ENCODE results near the gene ACOT8.
A peak's percentile ranks its signal among the peaks of the same experiment; 100 is the strongest.
"Not testable (repeated sequence)": the region's sequence is repeated elsewhere in the genome, so short reads cannot be mapped to it uniquely, and the experiment has no call there.

The ACOT8 gene

DNA sequence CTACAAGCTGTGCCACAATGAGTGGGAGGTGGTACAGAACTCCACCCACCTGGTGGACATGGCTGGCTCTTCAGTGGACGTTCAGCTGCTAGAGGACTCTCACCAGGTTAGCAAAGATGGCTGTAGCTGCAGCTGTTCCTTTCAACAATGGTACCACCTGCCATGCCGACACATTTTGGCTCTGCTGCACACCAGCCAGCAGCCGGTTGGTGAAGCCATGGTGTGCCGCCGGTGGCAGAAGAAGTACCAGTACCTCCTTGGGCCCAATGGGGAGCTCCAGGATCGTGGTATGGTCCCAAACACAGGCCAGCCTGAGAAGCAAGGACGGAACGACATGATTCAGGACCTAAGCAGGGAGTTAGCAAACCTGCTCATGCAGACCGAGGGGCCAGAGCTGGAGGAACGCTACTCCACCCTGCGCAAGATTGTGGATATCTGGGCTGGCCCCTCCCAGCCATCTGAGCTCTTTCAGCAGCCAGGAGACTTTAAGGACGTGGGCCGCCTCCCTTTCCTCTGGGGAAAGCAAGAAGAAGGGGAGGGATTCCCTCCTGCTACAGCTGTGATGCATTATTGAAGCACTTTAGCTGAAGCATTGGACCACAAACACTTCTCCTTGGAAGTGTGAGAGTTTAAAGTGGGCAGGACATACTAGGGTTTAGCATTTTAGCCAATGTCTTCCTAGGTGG, 21.0 kb upstream of the ACOT8 start:
- TF ChIP-seq POLR2A (IDR thresholded peaks at IDR 0.05; ENCODE audit: low read depth, low read length): no peak
- DNase-seq (ENCODE audit: insufficient read length, low spot score) (no peak), FAIRE-seq (no peak)

DNA sequence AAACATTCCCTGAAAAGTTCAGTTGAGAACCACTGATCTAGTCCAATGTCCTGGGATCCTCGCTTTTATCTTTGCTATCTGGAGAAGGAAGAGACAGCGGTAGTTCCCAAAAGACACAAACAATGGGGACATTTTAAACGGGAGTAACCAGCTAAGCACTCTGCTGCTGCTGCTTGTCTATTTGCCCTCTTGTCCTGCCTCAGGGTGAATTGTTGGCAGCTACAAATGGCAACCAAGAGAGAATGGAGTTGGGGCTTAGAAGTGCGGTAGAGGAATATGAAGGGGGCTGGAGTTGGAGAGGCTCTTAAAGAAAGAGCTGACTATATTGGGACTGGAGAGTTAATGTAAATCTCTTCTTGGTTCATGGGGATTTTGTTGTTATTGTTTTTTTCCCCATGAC, 17.4 kb upstream of the ACOT8 start:
- no peak for FAIRE-seq
- no peak for TF ChIP-seq POLR2A (IDR thresholded peaks at IDR 0.05; ENCODE audit: low read depth, low read length)
- no peak for DNase-seq (ENCODE audit: insufficient read length, low spot score)

DNA sequence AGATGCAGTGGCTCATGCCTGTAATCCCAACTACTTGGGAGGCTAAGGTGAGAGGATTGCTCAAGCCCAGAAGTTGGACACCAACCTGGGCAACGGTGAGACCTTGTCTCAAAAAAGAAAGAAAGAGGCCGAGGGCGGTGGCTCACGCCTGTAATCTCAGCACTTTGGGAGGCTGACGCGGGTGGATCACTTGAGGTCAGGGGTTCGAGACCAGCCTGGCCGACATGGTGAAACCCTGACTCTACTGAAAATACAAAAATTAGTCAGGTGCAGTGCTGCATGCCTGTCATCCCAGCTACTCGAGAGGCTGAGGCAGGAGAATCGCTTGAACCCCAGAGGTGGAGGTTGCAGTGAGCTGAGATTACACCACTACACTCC, 16.9 kb upstream of the ACOT8 start:
- not testable (repeated sequence) for FAIRE-seq; DNase-seq (ENCODE audit: insufficient read length, low spot score)

DNA sequence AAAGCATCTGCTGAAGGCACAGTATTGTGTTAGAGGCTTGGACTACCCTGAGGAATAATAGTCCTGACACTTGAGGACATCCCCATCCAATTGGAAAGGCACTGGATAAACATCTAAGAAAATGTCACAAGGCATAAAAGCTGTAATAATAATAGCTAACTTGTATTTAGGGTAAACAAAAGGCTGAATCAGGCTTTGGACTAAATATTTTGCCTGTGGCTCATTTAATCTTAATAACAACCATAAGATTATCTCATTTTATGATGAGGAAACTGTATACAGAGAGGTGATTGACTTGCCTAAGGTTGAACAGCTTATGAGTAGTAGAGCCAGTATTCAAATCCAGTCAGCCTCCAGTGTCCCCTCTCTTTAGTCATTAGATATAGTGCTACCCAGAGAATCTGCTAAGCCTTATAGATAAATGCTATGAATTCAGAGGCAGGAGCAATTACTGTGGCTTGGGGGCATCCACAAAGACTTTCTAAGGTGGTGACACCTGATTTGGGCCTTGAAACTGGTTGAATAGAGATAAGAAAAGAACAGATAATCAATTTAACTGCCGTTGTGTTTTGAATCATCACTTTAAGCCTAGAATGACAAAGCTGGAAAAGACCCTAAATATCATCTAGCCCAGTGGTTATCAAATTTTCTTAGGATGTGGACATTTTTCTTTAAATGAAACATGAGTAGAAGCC, 16.4 kb upstream of the ACOT8 start:
- FAIRE-seq: no peak
- TF ChIP-seq POLR2A (IDR thresholded peaks at IDR 0.05; ENCODE audit: low read depth, low read length): no peak
- DNase-seq (ENCODE audit: insufficient read length, low spot score): no peak

DNA sequence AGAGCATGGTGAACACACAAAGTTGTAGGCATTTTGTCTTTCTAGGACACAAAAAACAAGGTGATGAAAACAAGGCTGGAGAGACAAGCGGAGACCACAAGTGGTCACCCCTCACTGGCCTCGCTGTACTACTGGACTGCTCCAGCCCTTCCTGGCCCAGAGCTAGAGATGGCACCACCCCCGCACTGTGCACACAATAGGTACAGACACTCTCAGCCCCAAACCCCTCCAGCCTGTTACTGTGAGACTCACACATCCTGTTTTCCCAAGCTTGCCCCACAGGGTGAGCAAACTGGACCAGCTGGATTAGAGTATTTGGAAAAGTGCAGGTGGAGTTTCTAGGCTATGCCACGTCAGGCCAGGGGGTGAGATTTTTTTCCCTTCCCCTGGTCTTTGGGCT, 15.4 kb upstream of the ACOT8 start:
- DNase-seq (ENCODE audit: insufficient read length, low spot score) (no peak), FAIRE-seq (no peak)
- no peak for TF ChIP-seq POLR2A (IDR thresholded peaks at IDR 0.05; ENCODE audit: low read depth, low read length)

DNA sequence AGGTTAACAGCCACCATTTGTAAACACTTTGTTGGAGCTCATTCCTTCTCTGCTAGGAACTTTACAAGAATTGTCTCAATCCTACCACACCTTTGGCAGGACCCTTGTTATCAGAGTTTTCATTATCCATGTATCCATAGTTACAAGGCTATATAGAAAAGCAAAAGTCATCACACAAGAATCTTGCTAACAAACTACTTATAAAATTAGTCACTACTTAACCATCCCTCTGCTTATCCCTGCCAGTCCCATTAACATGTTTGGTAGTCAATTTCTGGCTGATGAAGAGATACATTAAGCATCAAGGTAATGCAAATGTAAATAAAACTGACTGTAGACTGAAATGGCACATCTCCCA, 10.6 kb upstream of the ACOT8 start:
- no peak for TF ChIP-seq POLR2A (IDR thresholded peaks at IDR 0.05; ENCODE audit: low read depth, low read length)
- peak; percentile 39 for DNase-seq (ENCODE audit: insufficient read length, low spot score)
- FAIRE-seq: peak; percentile 36

DNA sequence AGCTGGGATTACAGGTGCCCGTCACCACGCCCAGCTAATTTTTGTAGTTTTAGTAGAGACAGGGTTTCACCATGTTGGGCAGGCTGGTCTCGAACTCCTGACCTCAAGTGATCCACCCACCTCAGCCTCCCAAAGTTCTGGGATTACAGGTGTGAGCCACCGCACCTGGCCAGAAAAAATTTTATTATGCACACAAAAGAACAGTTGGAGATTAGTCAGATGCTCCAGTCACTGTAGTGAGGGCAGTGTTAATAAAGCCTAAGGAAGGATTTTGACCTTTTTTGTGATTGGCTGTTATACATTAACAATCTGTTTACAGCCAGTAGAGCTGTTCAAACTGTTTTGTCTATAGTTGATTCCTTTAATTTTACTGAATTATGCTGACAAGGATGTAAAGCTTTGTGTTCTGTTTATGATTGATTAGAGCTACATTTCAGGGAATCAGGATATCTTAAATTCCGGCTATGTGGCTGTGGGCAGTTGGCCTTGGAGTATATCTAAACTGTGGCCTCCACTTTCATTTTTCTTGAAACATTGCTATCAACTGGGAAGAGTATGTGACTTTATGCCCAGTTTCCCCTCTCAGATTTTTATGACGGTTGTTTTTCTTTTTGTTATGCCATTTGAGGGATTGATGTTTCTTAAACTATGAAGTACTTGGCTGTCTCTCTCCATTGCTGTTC, 10.1 kb upstream of the ACOT8 start:
- FAIRE-seq: no peak
- DNase-seq (ENCODE audit: insufficient read length, low spot score): no peak
- no peak for TF ChIP-seq POLR2A (IDR thresholded peaks at IDR 0.05; ENCODE audit: low read depth, low read length)

DNA sequence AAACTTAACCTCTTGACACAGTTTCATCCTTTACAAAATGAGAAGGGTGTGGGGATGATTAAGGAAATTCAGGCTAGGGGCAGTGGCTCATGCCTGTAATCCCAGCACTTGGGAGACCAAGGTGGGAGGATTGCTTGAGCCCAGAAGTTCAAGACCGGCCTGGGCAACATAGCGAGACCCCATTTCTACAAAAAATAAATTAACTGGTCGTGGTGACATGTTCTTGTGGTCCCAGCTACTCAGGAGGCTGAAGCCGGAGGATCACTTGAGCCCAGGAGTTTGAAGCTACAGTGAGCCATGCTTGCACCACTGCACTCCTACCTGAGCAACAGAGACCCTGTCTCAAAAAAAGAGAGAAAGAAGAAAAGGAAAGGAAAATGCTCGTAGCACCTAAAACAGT, 9.3 kb upstream of the ACOT8 start:
- no peak for DNase-seq (ENCODE audit: insufficient read length, low spot score)
- FAIRE-seq: no peak
- no peak for TF ChIP-seq POLR2A (IDR thresholded peaks at IDR 0.05; ENCODE audit: low read depth, low read length)

DNA sequence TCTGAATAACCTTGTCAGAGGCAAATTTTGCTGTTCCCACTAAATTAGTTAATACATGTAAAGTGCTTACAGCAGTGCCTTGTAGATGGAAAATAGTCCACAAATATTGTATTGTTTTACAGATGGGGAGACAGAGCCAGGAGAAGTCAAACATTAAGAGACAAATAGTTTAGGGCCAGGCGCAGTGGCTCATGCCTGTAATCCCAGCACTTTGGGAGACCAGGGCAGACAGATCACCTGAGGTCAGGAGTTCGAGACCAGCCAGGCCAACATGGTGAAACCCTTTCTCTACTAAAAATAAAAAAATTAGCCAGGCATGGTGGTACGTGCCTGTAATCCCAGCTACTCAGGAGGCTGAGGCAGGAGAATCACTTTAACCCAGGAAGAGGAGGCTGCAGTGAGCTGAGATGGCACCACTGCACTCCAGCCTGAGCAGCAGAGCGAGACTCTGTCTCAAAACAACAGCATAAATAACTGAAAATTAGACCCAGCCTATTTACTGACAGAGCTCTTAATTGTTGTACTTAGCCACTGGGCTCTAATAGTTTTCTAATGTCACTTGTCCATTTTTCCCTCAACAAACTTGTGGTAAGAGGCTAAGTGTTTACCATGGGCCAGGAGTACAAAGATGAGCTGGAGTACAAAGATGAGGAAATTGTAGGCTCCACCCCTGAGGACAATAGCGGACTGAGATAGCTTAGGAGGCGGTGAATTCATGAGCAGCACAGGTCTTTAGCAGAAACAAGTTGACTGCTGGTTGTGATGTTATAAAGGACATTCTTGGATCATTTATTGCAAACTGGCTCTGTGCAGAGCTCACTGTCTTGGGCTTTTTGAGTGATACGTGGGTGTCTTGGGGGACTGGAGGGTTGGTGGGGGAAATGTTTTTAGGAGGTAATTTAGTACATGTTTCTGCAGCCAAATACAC, 6.6 kb upstream of the ACOT8 start:
- DNase-seq (ENCODE audit: insufficient read length, low spot score) (no peak), FAIRE-seq (no peak)
- no peak for TF ChIP-seq POLR2A (IDR thresholded peaks at IDR 0.05; ENCODE audit: low read depth, low read length)

DNA sequence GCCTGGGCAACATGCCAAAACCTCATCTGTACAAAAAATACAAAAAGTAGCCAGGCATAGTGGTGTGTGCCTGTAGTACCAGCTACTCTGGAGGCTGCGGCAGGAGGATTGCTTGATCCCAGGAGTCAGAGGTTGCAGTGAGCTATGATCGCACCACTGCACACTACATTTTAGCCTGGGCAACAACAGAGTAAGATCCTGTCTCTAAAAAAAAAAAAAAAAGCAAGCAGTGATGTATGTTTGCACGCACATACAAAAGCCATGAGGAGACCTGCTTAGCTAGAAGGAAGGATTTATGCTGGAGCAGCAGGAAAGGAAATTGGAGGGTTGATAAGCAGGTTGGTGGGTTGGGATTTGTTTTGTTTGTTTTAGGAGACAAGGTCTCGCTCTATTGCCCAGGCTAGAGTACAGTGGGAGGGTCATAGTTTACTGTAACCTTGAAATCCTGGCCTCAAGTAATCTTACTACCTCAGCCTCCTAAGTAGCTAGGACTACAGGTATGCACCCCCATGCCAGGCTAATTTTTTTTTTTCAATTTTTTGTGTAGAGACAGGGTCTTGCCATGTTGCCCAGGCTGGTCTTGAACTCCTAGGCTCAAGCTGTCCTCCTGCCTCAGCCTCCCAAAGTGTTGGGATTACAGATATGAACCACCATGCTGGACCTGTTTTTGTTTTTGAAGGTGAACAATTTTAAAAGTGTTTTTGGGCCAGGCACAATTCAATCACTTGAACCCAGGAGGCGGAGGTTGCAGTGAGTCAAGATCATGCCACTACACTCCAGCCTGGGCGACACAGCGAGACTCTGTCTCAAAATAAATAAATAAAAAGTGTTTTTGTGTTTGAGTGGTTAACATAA, 4.3 kb upstream of the ACOT8 start:
- TF ChIP-seq POLR2A (IDR thresholded peaks at IDR 0.05; ENCODE audit: low read depth, low read length): no peak
- no peak for DNase-seq (ENCODE audit: insufficient read length, low spot score)
- no peak for FAIRE-seq

DNA sequence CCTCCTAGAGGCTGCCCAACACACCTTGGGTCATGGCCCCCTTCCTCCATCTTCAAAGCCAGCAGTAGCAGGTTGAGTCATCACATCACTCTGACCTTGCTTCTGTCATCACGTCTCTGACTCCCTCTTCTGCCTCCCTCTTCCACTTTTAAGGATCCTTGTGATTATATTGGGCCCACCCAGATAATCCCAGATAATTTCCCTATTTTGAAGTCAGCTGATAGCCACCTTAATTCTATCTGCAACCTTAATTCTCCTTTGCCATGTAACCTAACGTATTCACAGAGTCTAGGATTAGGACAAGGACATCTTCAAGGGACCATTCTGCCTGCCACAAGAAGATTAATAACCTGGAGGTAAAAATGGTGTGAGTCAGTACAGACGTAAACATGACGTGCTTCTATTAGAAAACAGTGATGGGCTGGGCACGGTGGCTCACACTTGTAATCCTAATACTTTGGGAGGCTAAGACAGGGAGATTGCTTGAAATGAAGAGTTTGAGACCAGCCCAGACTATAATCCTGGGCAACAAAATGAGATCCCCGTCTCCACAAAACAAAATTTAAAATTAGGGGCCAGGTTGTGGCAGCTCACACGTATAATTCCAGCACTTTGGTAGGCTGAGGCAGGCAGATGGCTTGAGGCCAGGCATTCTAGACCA, 3.5 kb upstream of the ACOT8 start:
- no peak for FAIRE-seq
- DNase-seq (ENCODE audit: insufficient read length, low spot score): no peak
- TF ChIP-seq POLR2A (IDR thresholded peaks at IDR 0.05; ENCODE audit: low read depth, low read length): no peak

DNA sequence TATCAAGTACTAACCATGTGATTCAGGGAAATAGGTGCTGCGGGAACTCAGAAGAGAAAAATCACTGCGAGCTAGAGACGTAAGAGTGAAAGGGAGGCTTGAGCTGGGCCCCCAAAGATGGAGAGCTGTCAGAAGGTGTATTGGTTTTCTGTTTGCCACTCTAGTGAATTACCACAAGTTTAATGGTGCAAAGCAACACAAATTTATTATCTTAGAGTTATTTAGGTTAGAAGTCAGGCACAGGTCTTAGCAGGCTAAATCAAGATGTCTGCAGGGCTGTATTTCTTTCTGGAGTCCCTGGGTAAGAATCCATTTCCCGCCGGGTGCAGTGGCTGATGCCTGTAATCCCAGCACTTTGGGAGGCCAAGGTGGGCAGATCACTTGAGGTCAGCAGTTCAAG, 2.7 kb upstream of the ACOT8 start:
- FAIRE-seq: no peak
- no peak for TF ChIP-seq POLR2A (IDR thresholded peaks at IDR 0.05; ENCODE audit: low read depth, low read length)
- DNase-seq (ENCODE audit: insufficient read length, low spot score): no peak

DNA sequence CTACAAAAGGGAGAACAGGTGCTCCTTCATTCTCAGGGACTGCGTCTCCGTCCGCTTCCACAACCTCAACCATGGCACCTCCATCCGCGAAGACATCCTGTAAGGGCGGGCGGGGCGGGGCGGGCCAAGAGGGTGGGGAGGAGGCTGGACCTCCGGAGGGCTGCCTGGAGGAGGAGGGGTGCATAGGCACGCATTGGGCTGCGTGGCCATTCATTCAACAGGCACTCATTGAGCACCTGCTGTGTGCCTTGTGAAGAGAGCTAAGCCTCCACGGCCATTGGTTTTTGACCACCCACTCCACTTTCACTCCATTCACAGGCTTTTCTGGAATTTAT, 657 bp upstream of the ACOT8 start:
- DNase-seq (ENCODE audit: insufficient read length, low spot score) (no peak), FAIRE-seq (no peak)

More for the DNA sequence above, 657 bp upstream of the ACOT8 start:
- TF ChIP-seq POLR2A (IDR thresholded peaks at IDR 0.05; ENCODE audit: low read depth, low read length): no peak

All from H54 (cell line).